ENCODE results near the gene SLC5A12. TPM values are rescaled to one million over a fixed set of nuclear protein-coding genes. Genes with fewer than 3 reads are reported as not detected.

The SLC5A12 gene
- polyA plus RNA-seq, 1 experiment: not detected

- CTCF ChIA-PET: interaction anchor here (0.6 kb wide), 1 partner anchor 74 kb away, joined by 3 read pairs; no protein-coding TSS in a partner anchor
- POLR2A ChIA-PET: no interaction called here
Observed at GRCh38 chr11:26726960-26727359, 5.1 kb upstream of the SLC5A12 start.

GRCh38 chr11:26719998-26720397 lies 1.9 kb downstream of the SLC5A12 start:
- POLR2A ChIA-PET: no interaction called here
- Histone ChIP-seq H3K27me3 (ENCODE audit: control insufficient read depth, insufficient read depth, low read length) (0 out of 2 replicates have a peak, but pooled peaks cover 2% of the 10 kb centered on the region), H3K36me3 (ENCODE audit: control insufficient read depth, insufficient read depth, low read length) (no peaks in the 10 kb centered on the region), H3K4me3 (ENCODE audit: low read depth, low read length) (no peak overlapping the region)
- CTCF ChIA-PET: no interaction called here
- TF ChIP-seq CTCF (IDR thresholded peaks at IDR 0.05; ENCODE audit: insufficient read depth, low read depth, low read length): no peak
- no peak for DNase-seq (ENCODE audit: low read depth)

More at GRCh38 chr11:26726960-26727359, 5.1 kb upstream of the SLC5A12 start:
- Histone ChIP-seq H3K27me3 (ENCODE audit: control insufficient read depth, insufficient read depth, low read length) (peaks cover 1% of the 10 kb centered on the region; the same call in 1 of the 2 replicates), H3K36me3 (ENCODE audit: control insufficient read depth, insufficient read depth, low read length) (no peaks in the 10 kb centered on the region), H3K4me3 (ENCODE audit: low read depth, low read length) (no peak overlapping the region)
- no peak for TF ChIP-seq CTCF (IDR thresholded peaks at IDR 0.05; ENCODE audit: insufficient read depth, low read depth, low read length)
- no peak for DNase-seq (ENCODE audit: low read depth)

GRCh38 chr11:26719289-26719973 lies 2.4 kb downstream of the SLC5A12 start:
- no peak overlapping the region for H3K4me3 ChIP-seq (ENCODE audit: low read depth, low read length)
- 0 out of 2 replicates have a peak, but pooled peaks cover 2% of the 10 kb centered on the region for H3K27me3 ChIP-seq (ENCODE audit: control insufficient read depth, insufficient read depth, low read length)
- no peaks in the 10 kb centered on the region for H3K36me3 ChIP-seq (ENCODE audit: control insufficient read depth, insufficient read depth, low read length)
- TF ChIP-seq CTCF (IDR thresholded peaks at IDR 0.05; ENCODE audit: insufficient read depth, low read depth, low read length): no peak
- CTCF ChIA-PET: no interaction called here
- DNase-seq (ENCODE audit: low read depth): no peak
- POLR2A ChIA-PET: no interaction called here

- no peak for DNase-seq (ENCODE audit: low read depth)
- Histone ChIP-seq H3K4me3 (ENCODE audit: low read depth, low read length) (no peak overlapping the region), H3K36me3 (ENCODE audit: control insufficient read depth, insufficient read depth, low read length) (no peaks in the 10 kb centered on the region), H3K27me3 (ENCODE audit: control insufficient read depth, insufficient read depth, low read length) (0 out of 2 replicates have a peak, but pooled peaks cover 2% of the 10 kb centered on the region)
- POLR2A ChIA-PET: no interaction called here
- CTCF ChIA-PET: interaction anchor here (1.0 kb wide), 1 partner anchor 420 kb away, joined by 5 read pairs; no protein-coding TSS in a partner anchor
- TF ChIP-seq CTCF (IDR thresholded peaks at IDR 0.05; ENCODE audit: insufficient read depth, low read depth, low read length): no peak
Observed at GRCh38 chr11:26717771-26718170, 4.1 kb downstream of the SLC5A12 start.

GRCh38 chr11:26715133-26715532 lies 6.7 kb downstream of the SLC5A12 start:
- CTCF ChIA-PET: no interaction called here
- no peak for TF ChIP-seq CTCF (IDR thresholded peaks at IDR 0.05; ENCODE audit: insufficient read depth, low read depth, low read length)

More at GRCh38 chr11:26715133-26715532, 6.7 kb downstream of the SLC5A12 start:
- H3K27me3 ChIP-seq (ENCODE audit: control insufficient read depth, insufficient read depth, low read length): no peaks in the 10 kb centered on the region
- no peaks in the 10 kb centered on the region for H3K36me3 ChIP-seq (ENCODE audit: control insufficient read depth, insufficient read depth, low read length)
- H3K4me3 ChIP-seq (ENCODE audit: low read depth, low read length): no peak overlapping the region
- POLR2A ChIA-PET: no interaction called here
- no peak for DNase-seq (ENCODE audit: low read depth)
